Measurements from ENCODE around the gene CCDC197.

CCDC197 gene

GRCh38 chr14:93997082-93997481 is at the start of gene CCDC197:
TSS of gene CCDC197 (plus strand) at chr14:93997301. CDS start at chr14:93998132, 831 bp downstream.
- no peak for DNase-seq (ENCODE audit: low read depth, low spot score)

GRCh38 chr14:93949511-93950075 is 47.5 kb upstream of the CCDC197 start:
- no peak for DNase-seq (ENCODE audit: low read depth, low spot score)

- DNase-seq (ENCODE audit: low read depth, low spot score) = no peak
Observed at GRCh38 chr14:93950948-93951634, 46.0 kb upstream of the CCDC197 start.

GRCh38 chr14:93951635-93952540 is 45.2 kb upstream of the CCDC197 start:
- no peak for DNase-seq (ENCODE audit: low read depth, low spot score)

- no peak for DNase-seq (ENCODE audit: low read depth, low spot score)
Observed at GRCh38 chr14:93952829-93953228, 44.3 kb upstream of the CCDC197 start.

GRCh38 chr14:93953263-93953662 is 43.8 kb upstream of the CCDC197 start:
- DNase-seq (ENCODE audit: low read depth, low spot score) = no peak

- no peak for DNase-seq (ENCODE audit: low read depth, low spot score)
Observed at GRCh38 chr14:93953739-93954515, 43.2 kb upstream of the CCDC197 start.

- DNase-seq (ENCODE audit: low read depth, low spot score) = no peak
Observed at GRCh38 chr14:93954516-93954830, 42.6 kb upstream of the CCDC197 start.

- no peak for DNase-seq (ENCODE audit: low read depth, low spot score)
Observed at GRCh38 chr14:93954900-93955849, 41.9 kb upstream of the CCDC197 start.

GRCh38 chr14:93955850-93956481 is 41.1 kb upstream of the CCDC197 start:
- DNase-seq (ENCODE audit: low read depth, low spot score) = no peak

GRCh38 chr14:93956514-93957332 is 40.4 kb upstream of the CCDC197 start:
- DNase-seq (ENCODE audit: low read depth, low spot score) = no peak

GRCh38 chr14:93957333-93957710 is 39.8 kb upstream of the CCDC197 start:
- no peak for DNase-seq (ENCODE audit: low read depth, low spot score)

- no peak for DNase-seq (ENCODE audit: low read depth, low spot score)
Observed at GRCh38 chr14:93957751-93958566, 39.1 kb upstream of the CCDC197 start.

- no peak for DNase-seq (ENCODE audit: low read depth, low spot score)
Observed at GRCh38 chr14:93958567-93959238, 38.4 kb upstream of the CCDC197 start.

GRCh38 chr14:93959239-93960107 is 37.6 kb upstream of the CCDC197 start:
- peak; percentile 33 for DNase-seq (ENCODE audit: low read depth, low spot score)

- no peak for DNase-seq (ENCODE audit: low read depth, low spot score)
Observed at GRCh38 chr14:93960108-93960475, 37.0 kb upstream of the CCDC197 start.

All from iPS DF 19.7 (cell line).